HEK293 (cell line): ENCODE results near the gene DAGLB.

Experiments used
- BCL11A ChIP-seq: fragments of 450-650 bp; formaldehyde crosslinking; IDR thresholded peaks from 2 replicates; pipeline ENCODE4 v1.5.1; 2016; ENCODE audit warnings: low read depth, missing biosample characterization, missing genetic modification characterization
- SP2 ChIP-seq: fragments of 450-650 bp; formaldehyde crosslinking; IDR thresholded peaks from 2 replicates; pipeline ENCODE4 v1.5.1; 2016; ENCODE audit warnings: missing biosample characterization, missing genetic modification characterization
- ZNF239 ChIP-seq: fragments of 450-650 bp; formaldehyde crosslinking; IDR thresholded peaks from 2 replicates; pipeline ENCODE4 v1.5.1; 2016; ENCODE audit warnings: missing biosample characterization, missing genetic modification characterization
- ZNF274 ChIP-seq, 2 experiments: fragments of 200-500 bp in 1 of 2; fragments of 450-650 bp in 1 of 2; sonication (Bioruptor generic) in 1 of 2; formaldehyde crosslinking in 1 of 2; IDR thresholded peaks; 2 replicates each; pipeline versions ENCODE4 v1.5.1 to v1.6.1; 2014 to 2016; ENCODE audit warnings: borderline replicate concordance in 1 of 2, inconsistent platforms in 1 of 2, low read length in 1 of 2, missing biosample characterization in 1 of 2, missing genetic modification characterization in 1 of 2
- ZNF350 ChIP-seq: fragments of 450-650 bp; formaldehyde crosslinking; IDR thresholded peaks from 2 replicates; pipeline ENCODE4 v1.5.0; 2017; ENCODE audit warnings: missing biosample characterization, mild to moderate bottlenecking, missing genetic modification characterization
- ZNF404 ChIP-seq: fragments of 450-650 bp; formaldehyde crosslinking; IDR thresholded peaks from 2 replicates; pipeline ENCODE4 v1.5.1; 2017; ENCODE audit warnings: missing biosample characterization, missing genetic modification characterization
- ZSCAN30 ChIP-seq: fragments of 450-650 bp; IDR thresholded peaks from 2 replicates; pipeline ENCODE4 v1.5.1; 2018; ENCODE audit warnings: missing biosample characterization, mild to moderate bottlenecking, missing genetic modification characterization, moderate library complexity
- TF ChIP-seq, protein P1 (sequence below): fragments of 450-650 bp; formaldehyde crosslinking; IDR thresholded peaks from 2 replicates; pipeline ENCODE4 v1.5.1; 2016; ENCODE audit warnings: missing biosample characterization, missing genetic modification characterization
- TF ChIP-seq, protein P2 (sequence below): fragments of 450-650 bp; formaldehyde crosslinking; IDR thresholded peaks from 2 replicates; pipeline ENCODE4 v1.5.1; 2016; ENCODE audit warnings: missing biosample characterization, missing genetic modification characterization

DNA sequence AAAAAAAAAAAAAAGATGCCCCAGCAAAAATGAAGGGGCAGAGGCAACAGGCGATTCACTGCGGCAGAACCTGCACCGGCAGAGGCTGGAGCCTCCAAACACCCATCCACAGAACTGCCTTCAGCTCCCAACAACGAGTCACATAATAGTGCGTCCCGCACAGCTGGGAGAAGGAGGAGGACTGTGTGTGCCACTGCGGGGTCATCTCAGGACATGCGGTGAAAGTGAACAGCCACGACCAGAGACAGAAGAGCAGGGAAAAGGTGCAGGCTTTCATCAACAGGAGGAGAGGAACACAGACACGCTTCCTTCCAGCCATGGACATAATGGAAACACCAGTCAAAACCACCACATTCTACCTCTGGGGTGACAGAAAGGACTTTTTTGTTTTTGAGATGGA, 34.1 kb downstream of the DAGLB start:
- TF ChIP-seq, protein P1, sequence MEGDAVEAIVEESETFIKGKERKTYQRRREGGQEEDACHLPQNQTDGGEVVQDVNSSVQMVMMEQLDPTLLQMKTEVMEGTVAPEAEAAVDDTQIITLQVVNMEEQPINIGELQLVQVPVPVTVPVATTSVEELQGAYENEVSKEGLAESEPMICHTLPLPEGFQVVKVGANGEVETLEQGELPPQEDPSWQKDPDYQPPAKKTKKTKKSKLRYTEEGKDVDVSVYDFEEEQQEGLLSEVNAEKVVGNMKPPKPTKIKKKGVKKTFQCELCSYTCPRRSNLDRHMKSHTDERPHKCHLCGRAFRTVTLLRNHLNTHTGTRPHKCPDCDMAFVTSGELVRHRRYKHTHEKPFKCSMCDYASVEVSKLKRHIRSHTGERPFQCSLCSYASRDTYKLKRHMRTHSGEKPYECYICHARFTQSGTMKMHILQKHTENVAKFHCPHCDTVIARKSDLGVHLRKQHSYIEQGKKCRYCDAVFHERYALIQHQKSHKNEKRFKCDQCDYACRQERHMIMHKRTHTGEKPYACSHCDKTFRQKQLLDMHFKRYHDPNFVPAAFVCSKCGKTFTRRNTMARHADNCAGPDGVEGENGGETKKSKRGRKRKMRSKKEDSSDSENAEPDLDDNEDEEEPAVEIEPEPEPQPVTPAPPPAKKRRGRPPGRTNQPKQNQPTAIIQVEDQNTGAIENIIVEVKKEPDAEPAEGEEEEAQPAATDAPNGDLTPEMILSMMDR (tag by site-specific recombination), result no peak
- TF ChIP-seq SP2 (tag by site-specific recombination) (no peak), ZNF404 (tag by site-specific recombination) (no peak), ZSCAN30 (tag by site-specific recombination) (no peak), ZNF239 (no peak), ZNF274 (IDR thresholded peaks at IDR 0.05; ENCODE audit: low read length) (no peak), ZNF274 (tag by site-specific recombination; IDR thresholded peaks at IDR 0.05; ENCODE audit: borderline replicate concordance) (no peak), ZNF350 (tag by site-specific recombination) (no peak), BCL11A (tag by site-specific recombination) (no peak)
- TF ChIP-seq, protein P2, sequence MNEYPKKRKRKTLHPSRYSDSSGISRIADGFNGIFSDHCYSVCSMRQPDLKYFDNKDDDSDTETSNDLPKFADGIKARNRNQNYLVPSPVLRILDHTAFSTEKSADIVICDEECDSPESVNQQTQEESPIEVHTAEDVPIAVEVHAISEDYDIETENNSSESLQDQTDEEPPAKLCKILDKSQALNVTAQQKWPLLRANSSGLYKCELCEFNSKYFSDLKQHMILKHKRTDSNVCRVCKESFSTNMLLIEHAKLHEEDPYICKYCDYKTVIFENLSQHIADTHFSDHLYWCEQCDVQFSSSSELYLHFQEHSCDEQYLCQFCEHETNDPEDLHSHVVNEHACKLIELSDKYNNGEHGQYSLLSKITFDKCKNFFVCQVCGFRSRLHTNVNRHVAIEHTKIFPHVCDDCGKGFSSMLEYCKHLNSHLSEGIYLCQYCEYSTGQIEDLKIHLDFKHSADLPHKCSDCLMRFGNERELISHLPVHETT, result no peak
